Activated CD8-positive, alpha-beta memory T cell treated with anti-CD3 and anti-CD28 coated beads, Interleukin-2, amount 50 U/mL, for 24 hours (primary cell): Measurements from ENCODE around the gene MID2.
"Not testable (repeated sequence)": the region's sequence is repeated elsewhere in the genome, so short reads cannot be mapped to it uniquely, and the experiment has no call there.

ENCODE experiments used
- DNase-seq: peaks from one replicate; pipeline ENCODE4 v3.0.0-alpha.2; 2020; ENCODE audit errors: extremely low read depth

MID2 gene, protein sequence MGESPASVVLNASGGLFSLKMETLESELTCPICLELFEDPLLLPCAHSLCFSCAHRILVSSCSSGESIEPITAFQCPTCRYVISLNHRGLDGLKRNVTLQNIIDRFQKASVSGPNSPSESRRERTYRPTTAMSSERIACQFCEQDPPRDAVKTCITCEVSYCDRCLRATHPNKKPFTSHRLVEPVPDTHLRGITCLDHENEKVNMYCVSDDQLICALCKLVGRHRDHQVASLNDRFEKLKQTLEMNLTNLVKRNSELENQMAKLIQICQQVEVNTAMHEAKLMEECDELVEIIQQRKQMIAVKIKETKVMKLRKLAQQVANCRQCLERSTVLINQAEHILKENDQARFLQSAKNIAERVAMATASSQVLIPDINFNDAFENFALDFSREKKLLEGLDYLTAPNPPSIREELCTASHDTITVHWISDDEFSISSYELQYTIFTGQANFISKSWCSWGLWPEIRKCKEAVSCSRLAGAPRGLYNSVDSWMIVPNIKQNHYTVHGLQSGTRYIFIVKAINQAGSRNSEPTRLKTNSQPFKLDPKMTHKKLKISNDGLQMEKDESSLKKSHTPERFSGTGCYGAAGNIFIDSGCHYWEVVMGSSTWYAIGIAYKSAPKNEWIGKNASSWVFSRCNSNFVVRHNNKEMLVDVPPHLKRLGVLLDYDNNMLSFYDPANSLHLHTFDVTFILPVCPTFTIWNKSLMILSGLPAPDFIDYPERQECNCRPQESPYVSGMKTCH

GRCh38 chrX:107825698-107826237 lies at the start of gene MID2:
MID2 (plus strand) TSS chrX:107825866; CDS start chrX:107826427, 561 bp downstream.
- no peak for DNase-seq

- peak; percentile 41 for DNase-seq
Observed at GRCh38 chrX:107776649-107777535, 48.8 kb upstream of the MID2 start.

DNA sequence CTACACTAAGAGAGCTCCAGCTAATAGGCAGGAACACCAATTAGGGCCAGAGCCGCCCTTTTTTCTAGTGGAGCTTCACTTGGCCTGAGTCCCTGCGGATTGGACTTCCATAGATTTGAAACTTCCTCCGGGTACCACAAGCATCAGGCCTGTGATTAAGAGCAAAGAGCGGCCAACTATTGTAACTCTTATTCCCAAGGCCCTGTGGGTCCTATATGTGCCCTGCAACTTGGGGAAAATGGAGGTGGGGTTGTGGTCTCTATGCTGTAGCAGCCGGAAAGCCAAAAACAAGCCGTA lies 48.2 kb upstream of the MID2 start, which contains the start of gene NCBP2L:
Gene NCBP2L, plus strand, starts transcription at position 198 of the 297 bp plus-strand sequence. CDS start 16,488 bp downstream, outside the sequence.
- no peak for DNase-seq

- DNase-seq: no peak
Observed at GRCh38 chrX:107780525-107780924, 45.1 kb upstream of the MID2 start.

DNA sequence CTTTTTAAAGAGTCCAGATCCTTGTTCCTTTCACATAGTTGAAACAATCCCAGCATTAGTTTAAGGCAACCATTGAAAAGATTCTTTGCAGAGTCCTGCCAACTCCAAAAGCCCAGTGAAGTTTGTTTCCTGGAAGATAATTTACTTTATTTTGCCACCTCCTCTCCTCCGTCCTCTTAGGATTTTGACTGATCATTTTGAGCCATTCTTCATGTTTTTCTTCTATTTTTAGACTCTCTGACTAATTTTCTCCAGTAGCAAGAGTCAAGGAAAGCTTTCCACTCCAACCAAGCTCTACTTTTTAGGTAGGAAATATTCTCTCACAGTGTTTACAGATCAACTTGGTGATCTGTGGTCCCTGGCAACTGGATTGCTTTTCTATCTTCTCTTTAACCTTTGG lies 37.8 kb upstream of the MID2 start:
- no peak for DNase-seq

DNA sequence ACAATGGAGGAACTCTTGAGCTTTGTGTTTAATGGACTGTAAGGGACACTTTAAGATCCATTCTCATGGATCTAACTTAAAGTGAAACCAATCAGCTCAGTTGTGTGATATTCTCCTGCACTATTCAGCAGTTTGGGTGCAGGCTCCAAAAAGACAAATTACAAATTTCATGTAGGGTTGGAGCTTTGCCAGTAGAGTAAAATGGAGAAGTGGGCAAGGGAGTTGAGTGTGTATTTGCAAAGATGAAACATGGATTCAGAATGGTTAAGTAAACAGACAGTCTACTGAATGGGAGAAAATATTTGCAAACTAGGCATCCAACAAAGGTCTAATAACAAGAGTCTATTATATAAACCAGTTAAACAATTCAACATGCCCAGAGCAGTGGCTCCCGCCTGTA lies 21.2 kb upstream of the MID2 start:
- DNase-seq: no peak

- no peak for DNase-seq
Observed at GRCh38 chrX:107805179-107805578, 20.5 kb upstream of the MID2 start.

DNA sequence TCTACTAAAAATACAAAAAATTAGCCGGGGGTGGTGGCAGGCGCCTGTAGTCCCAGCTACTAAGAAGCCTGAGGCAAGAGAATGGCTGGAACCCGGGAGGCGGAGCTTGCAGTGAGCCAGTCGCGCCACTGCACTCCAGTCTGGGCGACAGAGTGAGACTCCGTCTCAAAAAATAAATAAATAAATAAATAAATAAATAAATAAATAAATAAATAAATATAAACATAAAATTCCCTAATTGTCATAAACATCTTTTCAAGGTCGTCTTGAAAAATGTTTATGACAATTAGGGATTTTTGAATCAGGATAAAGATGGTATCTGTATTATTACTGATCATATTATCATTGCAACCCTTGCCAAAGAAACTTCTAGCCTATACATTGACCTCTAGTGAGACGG lies 15.6 kb upstream of the MID2 start:
- not testable (repeated sequence) for DNase-seq

DNA sequence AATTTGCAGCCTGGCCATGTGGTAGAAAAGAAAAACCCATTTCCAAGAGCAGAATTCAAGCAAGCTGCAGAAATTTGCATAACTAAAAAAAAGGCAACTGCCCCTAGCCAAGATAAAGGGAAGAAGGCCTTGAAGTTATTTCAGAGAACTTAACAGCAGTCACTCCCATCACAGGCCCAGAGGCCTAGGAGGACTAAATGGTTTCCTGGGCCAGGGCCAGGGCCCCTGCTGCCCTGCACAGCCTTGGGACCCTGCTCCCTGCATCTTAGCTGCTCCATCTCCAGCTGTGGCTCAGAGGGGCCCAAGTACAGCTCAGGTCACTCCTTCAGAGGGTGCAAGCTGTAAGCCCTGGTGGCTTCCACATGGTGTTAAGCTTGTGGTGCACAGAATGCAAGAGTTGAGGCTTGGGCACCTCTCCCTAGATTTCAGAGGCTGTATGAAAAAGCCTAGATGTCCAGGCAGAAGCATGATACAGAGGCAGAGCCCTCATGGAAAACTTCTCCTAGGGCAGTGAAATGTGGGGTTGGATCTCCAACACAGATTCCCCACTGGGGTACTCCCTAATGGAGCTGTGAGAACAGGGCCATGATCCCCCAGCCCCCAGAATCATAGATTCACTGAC lies 6.7 kb upstream of the MID2 start:
- no peak for DNase-seq

DNA sequence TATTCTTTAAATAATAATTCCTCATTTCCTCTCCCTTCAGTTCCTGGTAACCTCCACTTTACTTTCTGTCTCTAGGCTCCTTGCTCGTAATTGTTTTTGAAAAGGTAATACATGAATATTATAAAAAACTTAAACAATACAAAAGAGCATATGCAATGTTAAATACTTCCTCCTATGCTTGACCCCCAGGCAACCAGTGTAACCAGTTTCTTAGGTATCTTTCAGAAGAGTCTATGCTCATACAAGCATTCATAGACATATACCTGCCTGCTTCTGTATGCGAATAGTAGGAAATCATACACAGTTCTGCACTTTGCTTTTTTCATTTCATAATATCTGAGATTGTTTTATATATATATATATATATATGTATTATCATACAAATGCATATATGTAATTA lies 2.6 kb upstream of the MID2 start:
- DNase-seq: no peak

DNA sequence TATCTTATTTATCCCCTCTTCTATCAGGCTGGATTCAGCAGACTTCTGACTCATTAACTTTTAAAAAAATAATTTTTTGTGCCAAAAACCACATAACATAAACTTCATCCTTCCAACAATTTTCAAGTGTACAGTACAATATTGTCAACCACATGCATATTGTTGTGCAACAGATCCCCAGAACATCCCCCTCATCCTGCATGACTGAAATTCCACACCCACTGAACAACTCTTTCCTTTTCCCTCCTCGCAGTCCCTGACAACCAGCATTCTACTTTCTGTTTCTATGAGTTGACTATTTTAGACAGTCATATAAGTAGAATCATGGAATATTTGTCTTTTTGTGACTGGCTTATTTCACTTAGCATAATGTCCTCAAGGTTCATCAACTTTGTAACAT lies 2.2 kb upstream of the MID2 start:
- DNase-seq: no peak

GRCh38 chrX:107826238-107827029 lies 768 bp downstream of the MID2 start:
- no peak for DNase-seq

DNA sequence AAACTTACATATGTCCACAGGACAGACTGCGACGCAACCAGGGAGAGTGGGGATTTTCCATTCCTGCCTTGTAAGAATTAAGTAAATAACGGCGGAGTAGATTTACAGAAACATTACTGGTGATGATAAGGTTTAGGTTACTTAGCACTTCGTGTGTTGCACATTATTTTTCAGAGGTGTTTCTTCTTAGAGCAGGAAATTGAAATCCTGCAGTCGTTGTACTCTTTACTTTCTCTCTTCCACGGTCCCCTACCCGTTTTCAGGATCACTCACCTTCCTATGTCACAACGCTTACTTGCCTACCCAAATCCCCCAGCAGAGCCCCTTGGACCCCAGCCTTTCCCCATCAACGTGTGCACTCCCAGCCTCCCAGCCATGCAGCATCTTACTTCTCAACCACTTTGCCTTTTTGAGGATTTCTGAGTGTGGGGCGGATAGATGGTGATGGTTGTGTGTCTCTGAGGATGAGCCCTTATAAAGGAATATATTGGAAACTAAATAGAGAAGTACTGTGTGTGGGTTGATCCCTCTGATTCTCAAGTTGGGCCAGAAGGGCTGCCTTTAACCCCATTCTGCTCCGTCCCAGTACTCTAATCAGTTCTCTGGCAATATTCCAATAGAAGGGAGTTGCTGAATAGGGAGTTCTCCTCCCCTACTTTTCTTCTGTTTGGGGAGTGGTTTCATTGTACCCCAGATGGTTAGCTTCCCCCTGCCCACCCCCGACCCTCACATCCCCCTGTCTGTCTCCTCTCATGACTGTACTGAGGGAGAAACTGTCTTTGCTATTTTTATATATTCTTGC lies 1.6 kb downstream of the MID2 start:
- no peak for DNase-seq

DNA sequence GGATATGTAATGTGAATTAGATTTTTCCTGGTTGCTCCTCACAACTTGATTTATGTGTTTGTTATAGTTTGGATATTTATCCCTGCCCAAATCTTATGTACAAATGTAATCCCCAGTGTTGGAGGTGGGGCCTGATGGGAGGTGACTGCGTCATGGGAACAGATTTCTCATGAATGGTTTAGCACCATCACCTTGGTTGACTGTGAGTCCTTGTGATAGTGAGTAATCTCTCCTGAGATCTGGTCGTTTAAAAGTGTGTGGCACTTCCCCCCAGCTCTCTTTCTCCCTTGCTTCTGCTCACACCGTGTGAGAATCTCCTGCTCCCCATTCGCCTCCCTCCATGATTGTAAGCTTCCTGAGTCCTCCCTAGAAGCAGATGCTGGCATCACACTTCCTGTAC lies 2.2 kb downstream of the MID2 start:
- DNase-seq: no peak

GRCh38 chrX:107829878-107830277 lies 4.2 kb downstream of the MID2 start:
- no peak for DNase-seq

DNA sequence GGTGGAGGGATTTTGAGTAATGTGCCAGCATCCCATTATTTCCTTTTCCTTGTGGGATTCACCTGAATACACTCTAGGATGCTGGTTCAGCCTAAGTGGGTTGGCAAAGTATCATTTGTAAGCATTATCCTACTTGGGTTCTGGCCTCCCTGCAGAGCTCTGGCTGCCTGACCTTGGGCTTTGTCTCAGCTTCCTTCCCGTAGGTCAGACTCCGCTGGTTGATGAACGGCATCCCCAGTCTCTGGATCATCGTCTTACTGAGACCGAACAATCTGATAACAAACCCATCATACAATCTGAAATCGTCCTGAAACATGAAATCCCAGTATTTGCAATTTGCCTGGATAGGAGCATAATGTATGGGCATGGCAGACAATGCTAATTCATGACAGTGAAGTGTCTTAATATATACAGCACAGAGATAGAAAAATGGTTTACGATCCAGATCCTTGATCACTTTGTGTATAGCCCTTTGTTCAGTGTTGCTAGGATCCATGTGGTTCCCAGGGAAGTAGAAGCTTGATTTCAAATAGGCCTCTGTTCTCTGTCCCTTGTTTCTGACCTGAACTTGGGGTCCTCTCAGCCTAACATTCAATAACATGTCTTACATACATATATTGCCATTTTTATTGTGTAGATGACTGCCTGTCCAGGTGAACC lies 5.5 kb downstream of the MID2 start:
- no peak for DNase-seq

- DNase-seq: no peak
Observed at GRCh38 chrX:107834275-107835201, 8.9 kb downstream of the MID2 start.

- no peak for DNase-seq
Observed at GRCh38 chrX:107836958-107837357, 11.3 kb downstream of the MID2 start.
